K562 (cell line): ENCODE results near the gene IARS2.

ENCODE experiments used
- LARP7 ChIP-seq: fragments of 450-650 bp; IDR thresholded peaks from 2 replicates; pipeline ENCODE4 v1.6.1; 2016
- PHF8 ChIP-seq: fragments of 200-600 bp; sonication (generic); IDR thresholded peaks from 2 replicates; pipeline ENCODE4 v1.6.1; 2012; ENCODE audit warnings: mixed run types, mild to moderate bottlenecking, inconsistent platforms, low read length, moderate library complexity, borderline replicate concordance
- TARDBP ChIP-seq: fragments of 450-650 bp; IDR thresholded peaks from 2 replicates; pipeline ENCODE4 v1.6.1; 2016
- THRA ChIP-seq: fragments of 450-650 bp; IDR thresholded peaks from 2 replicates; pipeline ENCODE4 v1.6.1; 2017; ENCODE audit warnings: mild to moderate bottlenecking, moderate library complexity
- ZNF277 ChIP-seq: fragments of 250-450 bp; sonication (Bioruptor Pico); IDR thresholded peaks from 2 replicates; pipeline ENCODE4 v1.8.0; 2022; ENCODE audit warnings: inconsistent platforms, mild to moderate bottlenecking, moderate library complexity, borderline replicate concordance

GRCh38 chr1:220135755-220136154, 41.8 kb downstream of the IARS2 start:
- TF ChIP-seq LARP7 (no peak), TARDBP (no peak), ZNF277 (CRISPR knock-in tag) (no peak), THRA (no peak), PHF8 (no peak)
